D721Med (cell line): Measurements from ENCODE around the gene PTX3.
A peak's percentile ranks its signal among the peaks of the same experiment; 100 is the strongest.

Experiments used
- DNase-seq: peaks from one replicate; pipeline ENCODE4 v3.0.0; 2011; ENCODE audit warnings: low spot score; ENCODE audit not compliant: insufficient read length
- FAIRE-seq: peaks from 2 replicates; lab custom pipeline; 2011; peaks lifted over from hg19 to GRCh38; lab: Jason Lieb, UNC
- TF ChIP-seq, protein P1 (sequence below): IDR thresholded peaks from 2 replicates; pipeline ENCODE4 v1.5.1; 2012; ENCODE audit warnings: mild to moderate bottlenecking, control low read depth; ENCODE audit not compliant: insufficient read depth; ENCODE audit errors: missing control alignments

Gene PTX3

DNA sequence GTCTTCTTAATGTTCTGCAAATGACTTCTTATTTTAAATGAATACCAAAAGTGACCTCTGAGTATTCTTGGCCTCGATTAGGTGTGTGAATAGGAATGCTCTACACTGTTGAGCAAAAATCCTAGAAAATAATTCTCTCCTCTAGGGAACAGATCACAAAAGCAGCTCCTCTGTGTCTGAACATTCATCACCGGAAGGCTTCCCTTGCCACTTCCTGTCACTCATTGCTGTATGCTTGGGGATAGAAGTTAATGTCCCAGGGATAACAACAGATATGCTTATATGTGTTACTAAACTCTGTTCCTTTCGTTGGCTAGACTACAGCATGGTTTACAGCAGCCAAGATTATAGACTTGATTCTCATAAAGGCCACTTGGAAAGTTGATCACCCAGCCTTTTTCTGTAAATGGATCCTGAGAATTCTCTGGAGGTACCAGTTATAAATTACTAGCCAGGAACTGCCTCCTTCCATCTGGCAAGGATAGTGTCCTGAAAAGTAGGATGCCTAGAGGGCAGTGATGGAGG, 16.0 kb upstream of the PTX3 start:
- TF ChIP-seq, protein P1, sequence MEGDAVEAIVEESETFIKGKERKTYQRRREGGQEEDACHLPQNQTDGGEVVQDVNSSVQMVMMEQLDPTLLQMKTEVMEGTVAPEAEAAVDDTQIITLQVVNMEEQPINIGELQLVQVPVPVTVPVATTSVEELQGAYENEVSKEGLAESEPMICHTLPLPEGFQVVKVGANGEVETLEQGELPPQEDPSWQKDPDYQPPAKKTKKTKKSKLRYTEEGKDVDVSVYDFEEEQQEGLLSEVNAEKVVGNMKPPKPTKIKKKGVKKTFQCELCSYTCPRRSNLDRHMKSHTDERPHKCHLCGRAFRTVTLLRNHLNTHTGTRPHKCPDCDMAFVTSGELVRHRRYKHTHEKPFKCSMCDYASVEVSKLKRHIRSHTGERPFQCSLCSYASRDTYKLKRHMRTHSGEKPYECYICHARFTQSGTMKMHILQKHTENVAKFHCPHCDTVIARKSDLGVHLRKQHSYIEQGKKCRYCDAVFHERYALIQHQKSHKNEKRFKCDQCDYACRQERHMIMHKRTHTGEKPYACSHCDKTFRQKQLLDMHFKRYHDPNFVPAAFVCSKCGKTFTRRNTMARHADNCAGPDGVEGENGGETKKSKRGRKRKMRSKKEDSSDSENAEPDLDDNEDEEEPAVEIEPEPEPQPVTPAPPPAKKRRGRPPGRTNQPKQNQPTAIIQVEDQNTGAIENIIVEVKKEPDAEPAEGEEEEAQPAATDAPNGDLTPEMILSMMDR, result no peak
- FAIRE-seq (no peak), DNase-seq (no peak)

GRCh38 chr3:157423337-157423736, 13.3 kb upstream of the PTX3 start:
- no peak for DNase-seq
- TF ChIP-seq, protein P1, result no peak
- no peak for FAIRE-seq

- FAIRE-seq, result no peak
- TF ChIP-seq, protein P1, result no peak
- no peak for DNase-seq
These were observed 8.7 kb upstream of the PTX3 start for GRCh38 chr3:157427901-157428300.

- no peak for DNase-seq
- peak; percentile 53 for FAIRE-seq
These were observed 7.8 kb upstream of the PTX3 start for GRCh38 chr3:157428853-157429252.

DNA sequence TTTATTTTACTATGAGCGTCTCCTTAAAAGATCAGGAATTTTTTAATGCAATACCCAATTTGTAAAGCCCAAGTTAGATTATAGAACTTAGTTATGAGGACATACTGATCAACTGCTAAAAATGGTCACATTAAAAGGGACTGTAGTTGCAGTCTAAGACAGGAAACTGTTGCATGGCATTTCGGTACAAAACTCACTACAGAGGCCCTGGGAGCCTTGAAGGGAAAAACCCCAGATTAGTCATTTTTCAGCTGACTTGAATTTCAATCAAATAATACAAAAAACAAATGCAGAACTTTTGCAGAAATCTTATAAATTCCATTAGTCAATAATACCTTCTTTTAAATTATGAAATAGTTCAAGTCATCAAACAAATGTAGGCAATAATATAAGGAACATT, 6.9 kb upstream of the PTX3 start:
- DNase-seq, result no peak
- TF ChIP-seq, protein P1, result no peak
- peak; percentile 11 for FAIRE-seq

More at GRCh38 chr3:157428853-157429252, 7.8 kb upstream of the PTX3 start:
- TF ChIP-seq, protein P1, result no peak

- FAIRE-seq (no peak), DNase-seq (no peak)
- TF ChIP-seq, protein P1, result no peak
These were observed 1.6 kb downstream of the PTX3 start for GRCh38 chr3:157438194-157438730.

GRCh38 chr3:157441102-157441624, 4.5 kb downstream of the PTX3 start:
- DNase-seq (no peak), FAIRE-seq (no peak)

More at GRCh38 chr3:157441102-157441624, 4.5 kb downstream of the PTX3 start:
- TF ChIP-seq, protein P1, result no peak
